ENCODE data around the gene DEPDC7. TPM values are rescaled to one million over a fixed set of nuclear protein-coding genes. Genes with fewer than 3 reads are reported as not detected.
A peak's percentile ranks its signal among the peaks of the same experiment; 100 is the strongest.

Gene DEPDC7
- total and polyA plus RNA-seq, 2 of the 4 experiments (the other 2 are of a cell fraction), result 7.4 to 9.7 TPM

DNA sequence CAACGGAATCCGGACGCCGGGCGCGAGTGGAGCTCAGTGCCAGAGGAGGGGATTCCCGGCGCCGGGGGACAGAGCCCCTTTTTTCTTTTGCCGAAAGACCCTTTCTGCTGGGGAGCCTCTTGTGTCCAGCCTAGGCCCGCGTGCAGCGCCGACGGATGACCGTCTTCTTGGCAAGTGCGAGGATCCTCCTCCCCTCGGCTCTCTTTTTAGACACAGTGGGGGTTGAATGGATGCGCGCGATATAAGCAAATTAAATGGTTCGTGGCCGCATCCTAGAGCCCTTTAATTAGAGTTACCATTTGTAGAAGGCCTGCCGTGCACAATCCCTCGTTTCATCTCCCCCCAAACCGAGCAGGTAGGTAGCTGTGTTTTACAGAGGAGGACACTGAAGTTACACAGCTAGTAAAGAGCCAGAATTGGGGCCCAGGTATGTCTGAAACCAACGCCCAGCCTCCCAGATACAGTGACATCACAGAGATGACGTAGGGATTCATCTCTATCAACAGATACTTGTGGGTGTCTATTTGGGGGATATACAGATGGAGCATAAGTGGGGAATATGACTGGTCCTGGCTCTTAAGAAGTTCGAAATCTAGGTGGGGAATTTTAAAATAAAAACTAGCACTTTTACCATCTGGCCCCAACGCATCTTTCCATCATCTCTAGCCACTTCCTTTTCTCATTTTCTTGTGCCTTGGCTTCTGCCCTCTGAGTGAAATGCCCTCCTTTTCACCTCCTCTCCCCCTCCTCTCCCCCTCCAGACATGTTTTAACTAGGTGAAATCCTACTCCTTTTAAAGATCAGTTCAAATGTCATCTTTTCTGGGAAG is 24.6 kb downstream of the DEPDC7 start:
- intact Hi-C loops (cut with micrococcal nuclease) (no loop called here), in situ Hi-C loops (cut with MboI; ENCODE audit: low sequenced_read_pairs) (no loop called here), dilution Hi-C loops (cut with HindIII; ENCODE audit: low sequenced_read_pairs, unreplicated experiment) (no loop called here)
- Histone ChIP-seq H2BK5ac (ENCODE audit: low read depth, low read length, poor library complexity, severe bottlenecking) (peak overlapping the region; percentile 98), H3K14ac (replicated peaks; ENCODE audit: low read depth, low read length) (peak overlapping the region; percentile 86), H3K79me1 (ENCODE audit: low read depth in 1 of 2, low read length in 2 of 2) (peaks cover 24 to 33% of the 10 kb centered on the region in 2 experiments), H3K9me1 (ENCODE audit: insufficient read depth, low read length) (no peaks in the 10 kb centered on the region), H2BK120ac (ENCODE audit: low read depth, low read length) (peak overlapping the region; percentile 33; the same call in 1 of the 2 replicates), H3K4ac (ENCODE audit: low read depth, low read length) (peak overlapping the region; percentile 87), H3K9me3 (ENCODE audit: control insufficient read depth, insufficient read depth, low read length) (no peaks in the 10 kb centered on the region), H3K18ac (ENCODE audit: low read depth, low read length) (peak overlapping the region; percentile 8), H3K4me3 (ENCODE audit: insufficient read depth, low read depth, low read length) (peak overlapping the region; percentile 63), H2AK5ac (ENCODE audit: low read depth, low read length) (peak overlapping the region; percentile 89), H3K4me1 (ENCODE audit: control insufficient read depth, insufficient read depth, low read length) (peaks cover 5% of the 10 kb centered on the region; the same call in 1 of the 2 replicates), H3K27ac (ENCODE audit: insufficient read depth, low read length) (peak overlapping the region; percentile 95), H2AFZ (replicated peaks; ENCODE audit: low read length, poor library complexity) (peak overlapping the region; percentile 100), H3K23ac (ENCODE audit: low read depth, low read length) (peak overlapping the region; percentile 93), H4K91ac (ENCODE audit: insufficient read depth, low read depth, low read length) (peak overlapping the region; percentile 67), H3K27me3 (ENCODE audit: control insufficient read depth, insufficient read depth, low read length) (no peaks in the 10 kb centered on the region), H4K20me1 (ENCODE audit: insufficient read depth, low read length) (no peaks in the 10 kb centered on the region; the same call in 1 of the 2 replicates), H3K9ac (ENCODE audit: low read depth, low read length) (peak overlapping the region; percentile 91), H2BK15ac (ENCODE audit: low read depth, low read length) (0 out of 3 replicates have a peak overlapping the region, but pooled peaks have one; percentile 6), H3K36me3 (ENCODE audit: control insufficient read depth, insufficient read depth, low read length) (peaks cover 3% of the 10 kb centered on the region), H4K5ac (ENCODE audit: low read depth, low read length) (peak overlapping the region; percentile 20), H3K56ac (ENCODE audit: extremely low read depth, insufficient read depth, low read length) (peak overlapping the region; percentile 94), H4K8ac (ENCODE audit: low read depth in 2 of 2, low read length in 2 of 2) (peak overlapping the region; percentile 56 to 74; a peak in 2 of 4 replicates), H2AK9ac (replicated peaks; ENCODE audit: low read depth, low read length, poor library complexity) (peak overlapping the region; percentile 95), H3K4me2 (ENCODE audit: low read depth, low read length) (peak overlapping the region; percentile 87), H2BK20ac (ENCODE audit: low read depth, low read length) (no peak overlapping the region; the same call in 1 of the 2 replicates)
- ChIA-PET POLR2A (ENCODE audit: unreplicated experiment) (interaction anchor here (0.9 to 1.7 kb wide), 2 partner anchors 24 to 72 kb away, joined by 3 to 6 read pairs; partner anchors contain the start of gene DEPDC7), CTCF (interaction anchor here (1.1 kb wide), 1 partner anchor 19 kb away, joined by 3 read pairs; no protein-coding TSS in a partner anchor)
- peak; percentile 8 for ATAC-seq (ENCODE audit: low read depth)
- no TSS peak for BruUV-seq (replicated peaks)
- no CpG with 5 or more reads among the region's 30 CpGs for WGBS, 2 experiments (ENCODE audit: extremely low coverage in 2 of 2, insufficient read length in 1 of 2)
- TF ChIP-seq MAFK (IDR thresholded peaks at IDR 0.05; ENCODE audit: low read depth, low read length) (no peak), CEBPB (IDR thresholded peaks at IDR 0.05; ENCODE audit: low read depth, low read length) (no peak), CHD1 (IDR thresholded peaks at IDR 0.05; ENCODE audit: low read depth, low read length) (no peak), RFX5 (IDR thresholded peaks at IDR 0.05; ENCODE audit: low read depth, low read length) (no peak), RCOR1 (IDR thresholded peaks at IDR 0.05; ENCODE audit: insufficient replicate concordance, low read length) (no peak), RAD21 (IDR thresholded peaks at IDR 0.05; ENCODE audit: low read length) (no peak), MXI1 (IDR thresholded peaks at IDR 0.05; ENCODE audit: borderline replicate concordance, low read depth, low read length) (no peak), NFE2L2 (IDR thresholded peaks at IDR 0.05; ENCODE audit: low read depth, low read length) (no peak)
- TF ChIP-seq, protein P1, sequence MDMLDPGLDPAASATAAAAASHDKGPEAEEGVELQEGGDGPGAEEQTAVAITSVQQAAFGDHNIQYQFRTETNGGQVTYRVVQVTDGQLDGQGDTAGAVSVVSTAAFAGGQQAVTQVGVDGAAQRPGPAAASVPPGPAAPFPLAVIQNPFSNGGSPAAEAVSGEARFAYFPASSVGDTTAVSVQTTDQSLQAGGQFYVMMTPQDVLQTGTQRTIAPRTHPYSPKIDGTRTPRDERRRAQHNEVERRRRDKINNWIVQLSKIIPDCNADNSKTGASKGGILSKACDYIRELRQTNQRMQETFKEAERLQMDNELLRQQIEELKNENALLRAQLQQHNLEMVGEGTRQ (IDR thresholded peaks at IDR 0.05; ENCODE audit: low read depth, low read length), result no peak
- DNase-seq, result peak; percentile 44

Data from IMR-90 (cell line).